Measurements from ENCODE around the gene LRRC49. TPM values are rescaled to one million over a fixed set of nuclear protein-coding genes. Genes with fewer than 3 reads are reported as not detected.

The LRRC49 gene
- total RNA-seq, 4 donors from 2014 or later, result 8.3 to 16.1 (median 11.9) TPM

GRCh38 chr15:71049706-71050422 lies 157.2 kb downstream of the LRRC49 start:
- intact Hi-C loops (cut with DNase I), result no loop called here
- no peak for DNase-seq
- Histone ChIP-seq H3K27ac (no peak overlapping the region), H3K9me3 (no peaks in the 10 kb centered on the region), H3K4me3 (replicated peaks in 1 of 3) (no peak overlapping the region), H3K36me3 (no peaks in the 10 kb centered on the region), H3K4me1 (peaks cover 3 to 10% of the 10 kb centered on the region in 2 donors), H3K27me3 (no peaks in the 10 kb centered on the region)
- 95 to 96% methylated on average over 3 of the region's 3 CpGs for WGBS, 2 donors
- TF ChIP-seq POLR2A (IDR thresholded peaks at IDR 0.05) (no peak), CTCF (IDR thresholded peaks at IDR 0.05) (no peak)

- Histone ChIP-seq H3K9me3 (no peaks in the 10 kb centered on the region), H3K4me3 (replicated peaks in 1 of 3) (no peak overlapping the region), H3K27me3 (no peaks in the 10 kb centered on the region), H3K27ac (no peak overlapping the region), H3K36me3 (no peaks in the 10 kb centered on the region), H3K4me1 (peaks cover 3 to 10% of the 10 kb centered on the region in 2 donors)
- DNase-seq, result no peak
- 71 to 74% methylated on average over 4 of the region's 4 CpGs for WGBS, 2 donors
- no peak for TF ChIP-seq CTCF (IDR thresholded peaks at IDR 0.05)
- TF ChIP-seq POLR2A (IDR thresholded peaks at IDR 0.05), result no peak
- intact Hi-C loops (cut with DNase I), result no loop called here
Observed at GRCh38 chr15:71050461-71050860, 157.8 kb downstream of the LRRC49 start.

GRCh38 chr15:71051539-71051938 lies 158.9 kb downstream of the LRRC49 start:
- Histone ChIP-seq H3K9me3 (no peaks in the 10 kb centered on the region), H3K4me1 (peaks cover 3 to 10% of the 10 kb centered on the region in 2 donors), H3K36me3 (no peaks in the 10 kb centered on the region), H3K27me3 (no peaks in the 10 kb centered on the region), H3K4me3 (replicated peaks in 1 of 3) (no peak overlapping the region), H3K27ac (no peak overlapping the region)
- WGBS, 2 donors, result 97 to 100% methylated on average over 1 of the region's 1 CpG
- DNase-seq, result peak; percentile 52 to 62
- TF ChIP-seq POLR2A (IDR thresholded peaks at IDR 0.05) (no peak), CTCF (IDR thresholded peaks at IDR 0.05) (no peak)
- intact Hi-C loops (cut with DNase I), result no loop called here

- Histone ChIP-seq H3K9me3 (no peaks in the 10 kb centered on the region), H3K4me3 (replicated peaks in 1 of 3) (no peak overlapping the region), H3K27ac (no peak overlapping the region), H3K27me3 (no peaks in the 10 kb centered on the region), H3K36me3 (no peaks in the 10 kb centered on the region), H3K4me1 (peaks cover 3 to 10% of the 10 kb centered on the region in 2 donors)
- no peak for DNase-seq
- intact Hi-C loops (cut with DNase I), result no loop called here
- 93 to 100% methylated on average over 2 of the region's 2 CpGs for WGBS, 2 donors
- no peak for TF ChIP-seq POLR2A (IDR thresholded peaks at IDR 0.05)
- no peak for TF ChIP-seq CTCF (IDR thresholded peaks at IDR 0.05)
Observed at GRCh38 chr15:71052356-71052755, 159.7 kb downstream of the LRRC49 start.

GRCh38 chr15:71054286-71054952 lies 161.8 kb downstream of the LRRC49 start:
- DNase-seq, result no peak
- no peaks in the 10 kb centered on the region for H3K27me3 ChIP-seq
- H3K9me3 ChIP-seq, result no peaks in the 10 kb centered on the region
- no peak for TF ChIP-seq POLR2A (IDR thresholded peaks at IDR 0.05)
- TF ChIP-seq CTCF (IDR thresholded peaks at IDR 0.05), result no peak
- no peak overlapping the region for H3K27ac ChIP-seq
- WGBS, 2 donors, result 49 to 51% methylated on average over 2 of the region's 2 CpGs
- intact Hi-C loops (cut with DNase I), result no loop called here
- H3K36me3 ChIP-seq, result no peaks in the 10 kb centered on the region
- peaks cover under 1 to 3% of the 10 kb centered on the region in 2 donors for H3K4me1 ChIP-seq
- no peak overlapping the region for H3K4me3 ChIP-seq (replicated peaks in 1 of 3)

All from thyroid gland (tissue), 4 donors.